KMS-11 (cell line): ENCODE results near the gene NLRP9.

ENCODE experiments used
- H2AFZ ChIP-seq: fragments of 200-600 bp; sonication (generic); 2 replicates; pipeline ENCODE4 v1.6.1; 2016; ENCODE audit warnings: antibody characterized with exemption, mixed run types, low read depth
- H3K27ac ChIP-seq: fragments of 200-600 bp; sonication (generic); 2 replicates; pipeline ENCODE4 v1.6.1; 2016; ENCODE audit warnings: mild to moderate bottlenecking, mixed run types
- H3K27me3 ChIP-seq: fragments of 200-600 bp; sonication (generic); 2 replicates; pipeline ENCODE4 v1.6.1; 2017; ENCODE audit warnings: mild to moderate bottlenecking, low read depth, mixed run types, moderate library complexity; ENCODE audit not compliant: insufficient read depth
- H3K36me3 ChIP-seq: fragments of 200-600 bp; sonication (generic); 2 replicates; pipeline ENCODE4 v1.6.1; 2017; ENCODE audit warnings: mild to moderate bottlenecking, mixed run types; ENCODE audit not compliant: insufficient read depth
- H3K4me1 ChIP-seq: fragments of 200-600 bp; sonication (generic); 2 replicates; pipeline ENCODE4 v1.6.1; 2016; ENCODE audit warnings: mild to moderate bottlenecking, low read depth, mixed run types; ENCODE audit not compliant: poor library complexity, severe bottlenecking
- H3K4me2 ChIP-seq: fragments of 200-600 bp; sonication (generic); 2 replicates; pipeline ENCODE4 v1.7.0; 2016; ENCODE audit warnings: mild to moderate bottlenecking, mixed run types
- H3K4me3 ChIP-seq: fragments of 200-600 bp; sonication (generic); IDR thresholded peaks from 2 replicates; pipeline ENCODE4 v1.6.1; 2017; ENCODE audit warnings: low read depth, low read length, mixed read lengths; ENCODE audit not compliant: insufficient read depth
- H3K79me2 ChIP-seq: fragments of 200-600 bp; sonication (generic); 2 replicates; pipeline ENCODE4 v1.6.1; 2016; ENCODE audit warnings: low read depth, mixed run types; ENCODE audit not compliant: insufficient read depth
- H3K9ac ChIP-seq: fragments of 200-600 bp; sonication (generic); 2 replicates; pipeline ENCODE4 v1.6.1; 2016; ENCODE audit warnings: mild to moderate bottlenecking, mixed run types
- H4K20me1 ChIP-seq: fragments of 200-600 bp; sonication (generic); 2 replicates; pipeline ENCODE4 v1.6.1; 2016; ENCODE audit warnings: mild to moderate bottlenecking, mixed run types; ENCODE audit not compliant: insufficient read depth
- CTCF ChIP-seq: fragments of 200-600 bp; sonication (generic); conservative IDR thresholded peaks from 2 replicates; pipeline ENCODE4 v1.6.1; 2017; ENCODE audit warnings: low read depth, mild to moderate bottlenecking, antibody characterized with exemption, low read length, moderate library complexity, mixed read lengths

The NLRP9 gene

GRCh38 chr19:55690109-55690768 is 48.0 kb downstream of the NLRP9 start:
- no peaks in the 10 kb centered on the region for H3K27me3 ChIP-seq
- H4K20me1 ChIP-seq = no peaks in the 10 kb centered on the region
- no peaks in the 10 kb centered on the region for H3K4me1 ChIP-seq
- H3K36me3 ChIP-seq = no peaks in the 10 kb centered on the region; the same call in 1 of the 2 replicates
- TF ChIP-seq CTCF = no peak
- no peak overlapping the region for H3K4me2 ChIP-seq
- no peaks in the 10 kb centered on the region; the same call in 1 of the 2 replicates for H3K79me2 ChIP-seq
- H3K4me3 ChIP-seq = no peak overlapping the region
- H3K27ac ChIP-seq = no peak overlapping the region
- no peak overlapping the region for H3K9ac ChIP-seq
- no peak overlapping the region for H2AFZ ChIP-seq

- no peak overlapping the region for H2AFZ ChIP-seq
- no peak overlapping the region for H3K27ac ChIP-seq
- no peaks in the 10 kb centered on the region for H3K4me1 ChIP-seq
- no peak overlapping the region for H3K4me3 ChIP-seq
- no peak overlapping the region for H3K4me2 ChIP-seq
- H3K79me2 ChIP-seq = peaks cover 2% of the 10 kb centered on the region; the same call in 1 of the 2 replicates
- TF ChIP-seq CTCF = no peak
- H3K9ac ChIP-seq = no peak overlapping the region
- H3K27me3 ChIP-seq = no peaks in the 10 kb centered on the region
- no peaks in the 10 kb centered on the region; the same call in 1 of the 2 replicates for H3K36me3 ChIP-seq
- no peaks in the 10 kb centered on the region for H4K20me1 ChIP-seq
Observed at GRCh38 chr19:55689411-55690108, 48.6 kb downstream of the NLRP9 start.

- no peak overlapping the region for H2AFZ ChIP-seq
- no peaks in the 10 kb centered on the region for H4K20me1 ChIP-seq
- TF ChIP-seq CTCF = no peak
- H3K79me2 ChIP-seq = peaks cover 12% of the 10 kb centered on the region; the same call in 1 of the 2 replicates
- H3K4me3 ChIP-seq = no peak overlapping the region
- no peaks in the 10 kb centered on the region for H3K27me3 ChIP-seq
- H3K36me3 ChIP-seq = no peaks in the 10 kb centered on the region; the same call in 1 of the 2 replicates
- H3K9ac ChIP-seq = no peak overlapping the region
- no peaks in the 10 kb centered on the region for H3K4me1 ChIP-seq
- no peak overlapping the region for H3K4me2 ChIP-seq
- no peak overlapping the region for H3K27ac ChIP-seq
Observed at GRCh38 chr19:55688422-55689218, 49.6 kb downstream of the NLRP9 start.

GRCh38 chr19:55687281-55688201 is 50.7 kb downstream of the NLRP9 start:
- H2AFZ ChIP-seq = no peak overlapping the region
- H3K27me3 ChIP-seq = no peaks in the 10 kb centered on the region
- no peaks in the 10 kb centered on the region; the same call in 1 of the 2 replicates for H3K36me3 ChIP-seq
- H3K27ac ChIP-seq = no peak overlapping the region
- H3K4me2 ChIP-seq = no peak overlapping the region
- H3K4me3 ChIP-seq = no peak overlapping the region
- no peaks in the 10 kb centered on the region for H3K4me1 ChIP-seq
- no peak overlapping the region for H3K9ac ChIP-seq
- peaks cover 13% of the 10 kb centered on the region; the same call in 1 of the 2 replicates for H3K79me2 ChIP-seq
- no peaks in the 10 kb centered on the region for H4K20me1 ChIP-seq
- no peak for TF ChIP-seq CTCF
